Measurements from ENCODE around the gene EVX1. TPM values are rescaled to one million over a fixed set of nuclear protein-coding genes. Genes with fewer than 3 reads are reported as not detected.

EVX1 gene
- total RNA-seq, 4 donors from 2014 or later = not detected

DNA sequence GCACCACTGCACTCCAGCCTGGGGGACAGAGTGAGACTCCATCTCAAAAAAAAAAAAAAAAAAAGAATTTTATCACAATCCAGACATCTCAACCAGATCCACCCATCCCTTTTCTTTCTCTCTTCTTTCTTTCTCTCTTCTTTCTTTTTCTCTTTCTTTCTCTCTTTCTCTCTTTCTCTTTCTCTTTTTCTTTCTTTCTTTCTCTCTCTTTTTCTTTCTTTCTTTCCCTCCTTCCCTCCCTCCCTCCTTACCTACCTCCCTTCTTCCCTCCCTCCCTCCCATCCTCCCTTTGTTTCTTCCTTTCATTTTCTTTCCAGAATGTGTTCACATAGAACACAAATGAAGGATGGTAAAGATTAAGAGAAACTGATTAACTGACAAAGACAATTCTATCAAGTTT lies 24.7 kb upstream of the EVX1 start:
- Histone ChIP-seq H3K4me1 (no peaks in the 10 kb centered on the region), H3K27ac (no peak overlapping the region), H3K9me3 (no peaks in the 10 kb centered on the region), H3K27me3 (peaks cover 4 to 34% (median 24%) of the 10 kb centered on the region in 3 donors), H3K36me3 (no peaks in the 10 kb centered on the region), H3K4me3 (no peak overlapping the region)
- intact Hi-C loops (cut with DNase I; ENCODE audit: low total_unique reads) = no loop called here
- TF ChIP-seq POLR2A (IDR thresholded peaks at IDR 0.05) = no peak
- TF ChIP-seq, protein P1, sequence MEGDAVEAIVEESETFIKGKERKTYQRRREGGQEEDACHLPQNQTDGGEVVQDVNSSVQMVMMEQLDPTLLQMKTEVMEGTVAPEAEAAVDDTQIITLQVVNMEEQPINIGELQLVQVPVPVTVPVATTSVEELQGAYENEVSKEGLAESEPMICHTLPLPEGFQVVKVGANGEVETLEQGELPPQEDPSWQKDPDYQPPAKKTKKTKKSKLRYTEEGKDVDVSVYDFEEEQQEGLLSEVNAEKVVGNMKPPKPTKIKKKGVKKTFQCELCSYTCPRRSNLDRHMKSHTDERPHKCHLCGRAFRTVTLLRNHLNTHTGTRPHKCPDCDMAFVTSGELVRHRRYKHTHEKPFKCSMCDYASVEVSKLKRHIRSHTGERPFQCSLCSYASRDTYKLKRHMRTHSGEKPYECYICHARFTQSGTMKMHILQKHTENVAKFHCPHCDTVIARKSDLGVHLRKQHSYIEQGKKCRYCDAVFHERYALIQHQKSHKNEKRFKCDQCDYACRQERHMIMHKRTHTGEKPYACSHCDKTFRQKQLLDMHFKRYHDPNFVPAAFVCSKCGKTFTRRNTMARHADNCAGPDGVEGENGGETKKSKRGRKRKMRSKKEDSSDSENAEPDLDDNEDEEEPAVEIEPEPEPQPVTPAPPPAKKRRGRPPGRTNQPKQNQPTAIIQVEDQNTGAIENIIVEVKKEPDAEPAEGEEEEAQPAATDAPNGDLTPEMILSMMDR (IDR thresholded peaks at IDR 0.05 in 4 of 5, conservative IDR thresholded peaks at IDR 0.05 in 1 of 5) = no peak
- in situ Hi-C loops (cut with MboI; ENCODE audit: low sequenced_read_pairs in 4 of 4) = loop anchor here in 3 of 4 donors (25.0 kb wide), 3 partner anchors 344 to 694 kb away; no protein-coding TSS in a partner anchor
- ATAC-seq (no peak), DNase-seq (no peak)

DNA sequence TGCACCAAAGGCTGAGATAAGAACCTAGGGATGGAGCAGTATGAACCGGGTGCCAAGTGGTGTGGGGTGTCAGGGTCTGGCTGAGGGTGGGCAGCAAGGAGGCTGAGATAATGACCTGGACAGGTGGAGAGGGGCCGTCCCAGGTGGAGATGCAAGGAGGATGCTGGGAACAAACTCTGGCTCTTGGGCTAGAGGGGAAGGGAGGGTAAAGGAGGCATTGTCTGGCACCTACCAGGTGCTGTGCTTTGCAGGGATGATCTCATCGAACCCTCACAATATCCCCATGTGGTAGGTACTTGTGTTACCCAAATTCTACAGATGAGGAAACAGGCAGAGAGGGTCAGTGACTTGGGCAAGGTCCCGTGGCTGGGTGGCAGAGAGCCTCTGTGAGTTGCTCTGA lies 22.8 kb upstream of the EVX1 start:
- Histone ChIP-seq H3K4me3 (no peak overlapping the region), H3K4me1 (no peaks in the 10 kb centered on the region), H3K36me3 (no peaks in the 10 kb centered on the region), H3K9me3 (no peaks in the 10 kb centered on the region), H3K27me3 (peaks cover 23 to 42% (median 31%) of the 10 kb centered on the region in 3 donors), H3K27ac (no peak overlapping the region)
- no peak for DNase-seq
- intact Hi-C loops (cut with DNase I; ENCODE audit: low total_unique reads) (no loop called here), in situ Hi-C loops (cut with MboI; ENCODE audit: low sequenced_read_pairs in 4 of 4) (loop anchor here in 3 of 4 donors (10.0 to 25.0 kb wide), 4 partner anchors 342 to 692 kb away; no protein-coding TSS in a partner anchor)
- no peak for ATAC-seq
- no peak for TF ChIP-seq POLR2A (IDR thresholded peaks at IDR 0.05)
- TF ChIP-seq, protein P1 (IDR thresholded peaks at IDR 0.05 in 4 of 5, conservative IDR thresholded peaks at IDR 0.05 in 1 of 5) = no peak

- in situ Hi-C loops (cut with MboI; ENCODE audit: low sequenced_read_pairs in 4 of 4) = loop anchor here in 3 of 4 donors (10.0 to 25.0 kb wide), 4 partner anchors 342 to 692 kb away; no protein-coding TSS in a partner anchor
- peaks cover 30 to 49% (median 38%) of the 10 kb centered on the region in 3 donors for H3K27me3 ChIP-seq
- intact Hi-C loops (cut with DNase I; ENCODE audit: low total_unique reads) = no loop called here
Measured at GRCh38 chr7:27220440-27220955, 22.1 kb upstream of the EVX1 start.

DNA sequence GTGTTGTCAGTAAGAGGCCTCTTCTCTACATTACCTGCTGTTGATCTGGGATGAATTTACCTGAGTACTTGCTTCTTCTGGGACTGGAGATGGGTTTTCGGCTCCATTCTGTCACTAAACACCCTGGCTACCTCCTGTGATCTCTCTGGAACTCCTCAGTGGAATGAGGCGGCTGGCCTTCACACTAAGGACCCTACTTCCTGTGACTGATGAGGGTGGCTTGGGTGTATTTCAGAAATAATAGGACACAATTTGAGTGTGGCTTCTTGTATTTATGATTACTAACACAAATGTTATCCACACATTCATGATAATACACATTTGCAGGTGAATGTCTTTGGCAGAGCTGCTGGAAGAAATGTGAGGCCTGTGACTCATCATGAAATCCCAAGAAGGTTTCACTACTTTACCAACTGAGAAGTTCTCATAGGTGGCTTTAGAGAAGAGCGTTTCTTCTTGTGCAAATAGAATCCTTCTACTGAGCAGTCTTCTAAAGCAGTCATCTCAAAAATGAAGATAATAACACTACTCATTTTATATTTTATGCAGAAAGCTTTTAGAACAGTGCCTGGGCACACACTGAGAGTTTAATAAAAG lies 21.3 kb upstream of the EVX1 start:
- H3K4me1 ChIP-seq = peaks cover 0 to 8% of the 10 kb centered on the region in 2 donors
- no peak overlapping the region for H3K4me3 ChIP-seq
- DNase-seq (no peak), ATAC-seq (no peak)
- H3K9me3 ChIP-seq = no peaks in the 10 kb centered on the region
- in situ Hi-C loops (cut with MboI; ENCODE audit: low sequenced_read_pairs in 4 of 4) = loop anchor here in 3 of 4 donors (10.0 to 25.0 kb wide), 4 partner anchors 341 to 691 kb away; no protein-coding TSS in a partner anchor
- no peaks in the 10 kb centered on the region for H3K36me3 ChIP-seq
- peaks cover 38 to 57% (median 45%) of the 10 kb centered on the region in 3 donors for H3K27me3 ChIP-seq
- TF ChIP-seq POLR2A (IDR thresholded peaks at IDR 0.05) = no peak
- TF ChIP-seq, protein P1 (IDR thresholded peaks at IDR 0.05 in 4 of 5, conservative IDR thresholded peaks at IDR 0.05 in 1 of 5) = no peak
- intact Hi-C loops (cut with DNase I; ENCODE audit: low total_unique reads) = no loop called here
- H3K27ac ChIP-seq = no peak overlapping the region

More at GRCh38 chr7:27220440-27220955, 22.1 kb upstream of the EVX1 start:
- TF ChIP-seq POLR2A (IDR thresholded peaks at IDR 0.05) = no peak
- TF ChIP-seq, protein P1 (IDR thresholded peaks at IDR 0.05 in 4 of 5, conservative IDR thresholded peaks at IDR 0.05 in 1 of 5) = no peak
- ATAC-seq = no peak
- Histone ChIP-seq H3K4me3 (no peak overlapping the region), H3K36me3 (no peaks in the 10 kb centered on the region), H3K4me1 (peaks cover 0 to 5% of the 10 kb centered on the region in 2 donors), H3K27ac (no peak overlapping the region), H3K9me3 (no peaks in the 10 kb centered on the region)
- DNase-seq = no peak
